Activated CD8-positive, alpha-beta memory T cell treated with anti-CD3 and anti-CD28 coated beads, Interleukin-2, amount 50 U/mL, for 48 hours (primary cell): Measurements from ENCODE around the gene CEACAM18.
"Not testable (repeated sequence)": the region's sequence is repeated elsewhere in the genome, so short reads cannot be mapped to it uniquely, and the experiment has no call there.

Experiments
- DNase-seq: peaks from one replicate; pipeline ENCODE4 v3.0.0-alpha.2; 2020

CEACAM18 gene

GRCh38 chr19:51478381-51479234, at the start of gene CEACAM18:
Gene CEACAM18 (plus strand): TSS chr19:51478539.
- DNase-seq, result no peak

GRCh38 chr19:51430221-51430620, 48.1 kb upstream of the CEACAM18 start:
- no peak for DNase-seq

- DNase-seq, result no peak
These were observed 47.2 kb upstream of the CEACAM18 start for GRCh38 chr19:51431124-51431523.

GRCh38 chr19:51433043-51433442, 45.3 kb upstream of the CEACAM18 start:
- no peak for DNase-seq

GRCh38 chr19:51434456-51434855, 43.9 kb upstream of the CEACAM18 start:
- DNase-seq, result no peak

GRCh38 chr19:51439021-51439465, 39.3 kb upstream of the CEACAM18 start:
- no peak for DNase-seq

GRCh38 chr19:51440052-51440451, 38.3 kb upstream of the CEACAM18 start:
- peak; percentile 50 for DNase-seq

GRCh38 chr19:51440846-51441409, 37.4 kb upstream of the CEACAM18 start:
- peak; percentile 84 for DNase-seq

- peak; percentile 90 for DNase-seq
These were observed 36.6 kb upstream of the CEACAM18 start for GRCh38 chr19:51441410-51442390.

GRCh38 chr19:51447510-51447909, 30.8 kb upstream of the CEACAM18 start:
- DNase-seq, result not testable (repeated sequence)

- no peak for DNase-seq
These were observed 30.3 kb upstream of the CEACAM18 start for GRCh38 chr19:51448011-51448410.

GRCh38 chr19:51448411-51449016, 29.8 kb upstream of the CEACAM18 start:
- peak; percentile 70 for DNase-seq

GRCh38 chr19:51450730-51451307, 27.5 kb upstream of the CEACAM18 start:
- no peak for DNase-seq

- no peak for DNase-seq
These were observed 21.6 kb upstream of the CEACAM18 start for GRCh38 chr19:51456541-51457290.

GRCh38 chr19:51457351-51458013, 20.9 kb upstream of the CEACAM18 start:
- DNase-seq, result no peak

- no peak for DNase-seq
These were observed 20.2 kb upstream of the CEACAM18 start, which contains the start of gene SIGLEC8 for GRCh38 chr19:51458051-51458645. Gene SIGLEC8 (minus strand): TSS chr19:51458454. CDS start chr19:51458387, 67 bp downstream.

- DNase-seq, result peak; percentile 39
These were observed 19.3 kb upstream of the CEACAM18 start for GRCh38 chr19:51458899-51459505.

- no peak for DNase-seq
These were observed 18.0 kb upstream of the CEACAM18 start for GRCh38 chr19:51460164-51460992.

- no peak for DNase-seq
These were observed 16.6 kb upstream of the CEACAM18 start for GRCh38 chr19:51461723-51462161.
